Measurements from ENCODE around the gene KIF25.

The KIF25 gene

GRCh38 chr6:167976708-167977107 is 20.8 kb upstream of the KIF25 start:
- H3K9me3 ChIP-seq (ENCODE audit: control insufficient read depth, insufficient read depth, low read length): no peaks in the 10 kb centered on the region
- no peaks in the 10 kb centered on the region for H3K36me3 ChIP-seq (ENCODE audit: control insufficient read depth, insufficient read depth, low read length)
- no peaks in the 10 kb centered on the region for H3K27me3 ChIP-seq (ENCODE audit: control insufficient read depth, insufficient read depth, low read length)
- H3K9ac ChIP-seq (ENCODE audit: low read depth, low read length): no peak overlapping the region
- no peaks in the 10 kb centered on the region for H3K4me1 ChIP-seq (ENCODE audit: control insufficient read depth, insufficient read depth, low read length)
- H3K4me3 ChIP-seq (ENCODE audit: low read depth, low read length): no peak overlapping the region

DNA sequence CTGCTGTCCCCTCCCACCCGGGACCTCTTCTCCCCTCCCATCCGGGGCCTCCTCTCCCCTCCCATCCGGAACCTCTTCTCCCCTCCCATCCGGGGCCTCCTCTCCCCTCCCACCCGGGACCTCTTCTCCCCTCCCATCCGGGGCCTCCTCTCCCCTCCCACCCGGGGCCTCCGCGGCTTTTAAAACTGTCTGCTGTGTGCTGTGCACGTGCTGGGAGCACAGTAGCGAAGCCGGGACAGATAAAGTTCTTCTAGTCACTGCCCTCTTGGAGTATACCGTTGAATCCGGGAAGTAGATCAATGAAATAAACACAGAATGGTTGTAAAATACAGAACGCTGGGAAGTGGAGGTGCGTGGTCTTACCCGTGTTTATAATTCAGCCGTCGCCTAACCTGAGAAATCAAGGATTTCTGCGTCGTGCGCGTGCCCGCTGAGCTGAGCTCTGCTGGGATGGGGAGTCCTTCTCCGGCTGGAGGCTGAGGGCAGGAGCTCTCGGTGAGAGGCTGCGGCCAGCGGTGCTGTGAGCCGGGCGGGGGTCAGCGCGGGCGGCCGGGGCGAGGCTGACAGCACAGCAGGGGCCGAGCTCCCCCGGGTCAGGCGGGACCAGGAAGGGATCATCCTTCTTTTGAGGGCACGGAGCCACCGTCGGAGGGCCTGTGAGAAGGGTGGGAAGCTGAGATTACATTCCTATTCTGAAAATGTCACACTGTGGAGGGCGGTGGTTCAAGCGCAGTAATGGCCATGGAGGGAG is 19.6 kb upstream of the KIF25 start:
- H3K9ac ChIP-seq (ENCODE audit: low read depth, low read length): no peak overlapping the region
- H3K27me3 ChIP-seq (ENCODE audit: control insufficient read depth, insufficient read depth, low read length): no peaks in the 10 kb centered on the region
- H3K36me3 ChIP-seq (ENCODE audit: control insufficient read depth, insufficient read depth, low read length): no peaks in the 10 kb centered on the region
- H3K9me3 ChIP-seq (ENCODE audit: control insufficient read depth, insufficient read depth, low read length): no peaks in the 10 kb centered on the region
- H3K4me1 ChIP-seq (ENCODE audit: control insufficient read depth, insufficient read depth, low read length): no peaks in the 10 kb centered on the region
- no peak overlapping the region for H3K4me3 ChIP-seq (ENCODE audit: low read depth, low read length)

DNA sequence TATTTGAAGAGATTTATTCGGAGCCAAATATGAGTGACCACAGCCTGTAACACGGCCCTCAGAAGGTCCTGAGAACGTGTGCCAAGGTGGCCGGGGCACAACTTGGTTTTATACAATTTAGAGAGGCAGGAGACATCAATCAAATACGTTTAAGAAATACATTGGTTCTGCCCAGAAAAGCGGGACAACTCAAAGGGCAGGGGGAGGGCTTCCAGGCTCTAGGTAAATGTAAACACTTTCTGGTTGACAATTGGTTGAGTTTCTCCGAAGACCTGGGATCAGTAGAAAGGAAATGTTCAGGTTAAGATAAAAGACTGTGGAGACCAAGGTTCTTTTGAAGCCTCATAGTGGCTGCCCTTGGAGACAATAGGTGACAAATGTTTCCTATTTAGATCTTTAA is 18.9 kb upstream of the KIF25 start:
- H3K27me3 ChIP-seq (ENCODE audit: control insufficient read depth, insufficient read depth, low read length): no peaks in the 10 kb centered on the region
- H3K4me1 ChIP-seq (ENCODE audit: control insufficient read depth, insufficient read depth, low read length): no peaks in the 10 kb centered on the region
- no peak overlapping the region for H3K4me3 ChIP-seq (ENCODE audit: low read depth, low read length)
- no peaks in the 10 kb centered on the region for H3K36me3 ChIP-seq (ENCODE audit: control insufficient read depth, insufficient read depth, low read length)
- no peak overlapping the region for H3K9ac ChIP-seq (ENCODE audit: low read depth, low read length)
- no peaks in the 10 kb centered on the region for H3K9me3 ChIP-seq (ENCODE audit: control insufficient read depth, insufficient read depth, low read length)

DNA sequence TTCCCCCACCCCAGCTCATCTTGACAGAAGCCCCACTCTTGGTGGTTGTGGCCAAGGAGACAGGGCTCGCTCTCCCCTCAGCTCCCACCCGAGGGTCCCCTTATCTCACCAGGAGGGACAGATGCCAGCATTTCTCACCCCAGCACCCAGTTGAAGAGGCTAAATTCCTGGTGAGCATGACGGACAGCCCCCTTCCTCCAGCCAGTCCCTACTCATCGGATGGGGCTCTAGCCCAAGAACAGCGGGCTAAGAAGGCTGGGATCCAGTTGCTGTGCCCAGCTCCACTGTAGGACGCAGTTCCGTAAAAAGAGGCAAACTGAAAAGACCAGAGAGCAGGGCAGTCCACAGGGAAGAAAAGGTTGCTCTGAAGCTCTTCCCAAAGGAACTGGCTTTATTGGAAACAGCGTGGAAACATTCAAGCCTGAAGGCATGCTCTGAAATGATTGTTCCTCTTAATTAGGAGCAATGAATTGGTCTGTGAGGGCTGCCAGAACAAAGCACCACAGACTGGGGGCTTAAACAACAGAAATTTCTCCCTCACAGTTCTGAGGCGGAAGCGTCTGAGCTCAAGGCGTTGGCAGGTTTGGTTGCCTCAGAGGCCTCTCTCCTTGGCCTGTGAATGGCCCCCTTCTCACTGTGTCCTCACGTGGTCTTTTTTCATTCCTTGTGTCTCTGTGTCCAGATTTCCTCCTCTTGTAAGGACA is 17.9 kb upstream of the KIF25 start:
- Histone ChIP-seq H3K4me1 (ENCODE audit: control insufficient read depth, insufficient read depth, low read length) (no peaks in the 10 kb centered on the region), H3K36me3 (ENCODE audit: control insufficient read depth, insufficient read depth, low read length) (no peaks in the 10 kb centered on the region), H3K4me3 (ENCODE audit: low read depth, low read length) (no peak overlapping the region), H3K9ac (ENCODE audit: low read depth, low read length) (no peak overlapping the region), H3K9me3 (ENCODE audit: control insufficient read depth, insufficient read depth, low read length) (no peaks in the 10 kb centered on the region), H3K27me3 (ENCODE audit: control insufficient read depth, insufficient read depth, low read length) (no peaks in the 10 kb centered on the region)

- Histone ChIP-seq H3K9me3 (ENCODE audit: control insufficient read depth, insufficient read depth, low read length) (no peaks in the 10 kb centered on the region), H3K4me3 (ENCODE audit: low read depth, low read length) (no peak overlapping the region), H3K4me1 (ENCODE audit: control insufficient read depth, insufficient read depth, low read length) (no peaks in the 10 kb centered on the region), H3K27me3 (ENCODE audit: control insufficient read depth, insufficient read depth, low read length) (no peaks in the 10 kb centered on the region), H3K36me3 (ENCODE audit: control insufficient read depth, insufficient read depth, low read length) (no peaks in the 10 kb centered on the region), H3K9ac (ENCODE audit: low read depth, low read length) (no peak overlapping the region)
These were observed 16.4 kb upstream of the KIF25 start for GRCh38 chr6:167980911-167981580.

DNA sequence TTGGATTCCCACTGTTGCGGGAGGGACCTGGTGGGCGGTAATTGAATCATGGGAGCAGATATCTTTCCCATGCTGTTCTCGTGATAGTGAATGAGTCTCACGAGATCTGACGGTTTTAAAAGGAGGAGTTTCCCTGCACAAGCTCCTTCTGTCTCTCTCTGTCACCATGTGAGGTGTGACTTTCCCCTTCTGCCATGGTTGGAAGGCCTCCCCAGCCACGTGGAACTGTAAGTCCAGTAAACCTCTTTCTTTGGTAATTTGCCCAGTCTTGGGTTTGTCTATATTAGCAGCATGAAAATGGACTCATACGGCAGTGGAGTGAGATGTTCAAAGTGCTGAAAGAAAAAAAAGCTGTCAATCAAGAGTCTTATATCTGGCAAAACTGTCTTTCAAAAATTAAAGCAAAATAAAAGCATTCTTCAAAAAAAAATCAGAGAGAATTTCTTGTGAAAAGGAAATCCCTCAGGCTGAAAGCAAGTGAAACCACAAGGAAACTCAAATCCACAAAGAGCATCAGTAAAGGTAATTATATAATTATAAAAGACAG is 15.5 kb upstream of the KIF25 start:
- Histone ChIP-seq H3K4me1 (ENCODE audit: control insufficient read depth, insufficient read depth, low read length) (no peaks in the 10 kb centered on the region), H3K27me3 (ENCODE audit: control insufficient read depth, insufficient read depth, low read length) (no peaks in the 10 kb centered on the region), H3K9me3 (ENCODE audit: control insufficient read depth, insufficient read depth, low read length) (no peaks in the 10 kb centered on the region), H3K4me3 (ENCODE audit: low read depth, low read length) (no peak overlapping the region), H3K36me3 (ENCODE audit: control insufficient read depth, insufficient read depth, low read length) (no peaks in the 10 kb centered on the region), H3K9ac (ENCODE audit: low read depth, low read length) (no peak overlapping the region)

GRCh38 chr6:167984144-167984719 is 13.2 kb upstream of the KIF25 start:
- Histone ChIP-seq H3K36me3 (ENCODE audit: control insufficient read depth, insufficient read depth, low read length) (no peaks in the 10 kb centered on the region), H3K4me3 (ENCODE audit: low read depth, low read length) (no peak overlapping the region), H3K9me3 (ENCODE audit: control insufficient read depth, insufficient read depth, low read length) (no peaks in the 10 kb centered on the region), H3K27me3 (ENCODE audit: control insufficient read depth, insufficient read depth, low read length) (no peaks in the 10 kb centered on the region), H3K4me1 (ENCODE audit: control insufficient read depth, insufficient read depth, low read length) (no peaks in the 10 kb centered on the region), H3K9ac (ENCODE audit: low read depth, low read length) (no peak overlapping the region)

DNA sequence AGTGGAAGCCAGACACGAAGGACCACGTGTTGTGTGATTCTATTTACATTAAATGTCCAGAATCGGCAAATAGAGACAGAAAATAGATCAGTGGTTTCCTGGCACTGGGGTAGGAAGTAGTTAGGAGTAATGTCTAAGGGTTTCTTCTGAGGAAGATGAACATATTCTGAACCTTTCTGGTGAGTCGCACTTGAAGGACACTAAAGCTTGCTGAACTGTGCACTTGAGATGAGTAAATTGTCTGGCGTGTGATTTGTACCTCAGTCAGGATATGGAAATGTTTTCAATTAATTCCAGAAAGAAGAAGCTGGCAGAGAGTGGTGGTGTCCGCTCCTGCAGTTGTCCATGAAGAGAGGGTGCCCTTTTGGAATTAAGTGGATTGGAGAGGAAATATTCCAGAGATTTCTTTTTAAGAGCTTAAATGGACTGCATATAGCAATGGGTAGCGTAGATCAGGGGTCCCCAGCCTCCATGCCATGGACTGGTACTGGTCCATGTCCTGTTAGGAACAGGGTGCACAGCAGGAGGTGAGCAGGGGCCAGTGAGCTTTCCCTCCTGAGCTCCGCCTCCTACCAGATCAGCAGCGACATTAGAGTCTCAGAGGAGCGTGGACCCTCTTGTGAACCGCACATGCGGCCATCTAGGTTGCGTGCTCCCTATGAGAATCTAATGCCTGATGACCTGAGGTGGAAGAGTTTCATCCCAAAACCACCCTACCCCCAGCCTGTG is 12.4 kb upstream of the KIF25 start:
- no peaks in the 10 kb centered on the region for H3K27me3 ChIP-seq (ENCODE audit: control insufficient read depth, insufficient read depth, low read length)
- no peak overlapping the region for H3K4me3 ChIP-seq (ENCODE audit: low read depth, low read length)
- H3K36me3 ChIP-seq (ENCODE audit: control insufficient read depth, insufficient read depth, low read length): no peaks in the 10 kb centered on the region
- no peaks in the 10 kb centered on the region for H3K4me1 ChIP-seq (ENCODE audit: control insufficient read depth, insufficient read depth, low read length)
- H3K9ac ChIP-seq (ENCODE audit: low read depth, low read length): no peak overlapping the region
- no peaks in the 10 kb centered on the region for H3K9me3 ChIP-seq (ENCODE audit: control insufficient read depth, insufficient read depth, low read length)

GRCh38 chr6:167985911-167986595 is 11.4 kb upstream of the KIF25 start:
- Histone ChIP-seq H3K36me3 (ENCODE audit: control insufficient read depth, insufficient read depth, low read length) (no peaks in the 10 kb centered on the region), H3K4me3 (ENCODE audit: low read depth, low read length) (no peak overlapping the region), H3K4me1 (ENCODE audit: control insufficient read depth, insufficient read depth, low read length) (no peaks in the 10 kb centered on the region), H3K9me3 (ENCODE audit: control insufficient read depth, insufficient read depth, low read length) (no peaks in the 10 kb centered on the region), H3K27me3 (ENCODE audit: control insufficient read depth, insufficient read depth, low read length) (no peaks in the 10 kb centered on the region), H3K9ac (ENCODE audit: low read depth, low read length) (no peak overlapping the region)

GRCh38 chr6:167987396-167988153 is 9.9 kb upstream of the KIF25 start:
- Histone ChIP-seq H3K4me1 (ENCODE audit: control insufficient read depth, insufficient read depth, low read length) (no peaks in the 10 kb centered on the region), H3K9me3 (ENCODE audit: control insufficient read depth, insufficient read depth, low read length) (no peaks in the 10 kb centered on the region), H3K9ac (ENCODE audit: low read depth, low read length) (no peak overlapping the region), H3K4me3 (ENCODE audit: low read depth, low read length) (no peak overlapping the region), H3K36me3 (ENCODE audit: control insufficient read depth, insufficient read depth, low read length) (no peaks in the 10 kb centered on the region), H3K27me3 (ENCODE audit: control insufficient read depth, insufficient read depth, low read length) (no peaks in the 10 kb centered on the region)
